Muscle of back (tissue), 10 donors: ENCODE results near the gene MMP8. TPM values are rescaled to one million over a fixed set of nuclear protein-coding genes. Genes with fewer than 3 reads are reported as not detected.

Experiments used
- polyA plus RNA-seq, 10 donors: library from polyadenylated mRNA; unstranded; fragments of 120-200 nt; gene quantifications; one replicate each; pipeline ENCODE4 v1.2.1, GENCODE V29; 2013; ENCODE audit not compliant: insufficient read length in 10 of 10

Gene MMP8
- polyA plus RNA-seq, 10 donors, result 0.05 to 0.28 (median 0.15) TPM; not detected in 3

Other genes starting within 250 kb of the MMP8 start
- gene MMP7, start 194.2 kb downstream of the MMP8 start, polyA plus RNA-seq, result not detected
- not detected for gene MMP20, start 99.6 kb downstream of the MMP8 start, polyA plus RNA-seq
- gene MMP27, start 19.2 kb downstream of the MMP8 start, polyA plus RNA-seq, result 1 to 10 TPM in 1 of 10 donors, under 1 TPM in 4, not detected in 5; 0.11 to 1.2 (median 0.24) TPM
- gene MMP10, start 55.7 kb upstream of the MMP8 start, polyA plus RNA-seq, result under 1 TPM in 1 of 10 donors, not detected in 9; 0.07 TPM
- gene MMP1, start 73.2 kb upstream of the MMP8 start, polyA plus RNA-seq, result 1 to 10 TPM in 1 of 10 donors, under 1 TPM in 9; 0.15 to 3.7 (median 0.44) TPM
- under 1 TPM in 2 of 10 donors, not detected in 8; 0.16 to 0.42 TPM for gene MMP3, start 118.7 kb upstream of the MMP8 start, polyA plus RNA-seq
- not detected for gene MMP12, start 150.0 kb upstream of the MMP8 start, polyA plus RNA-seq
- under 1 TPM in 3 of 10 donors, not detected in 7; 0.08 to 0.11 (median 0.10) TPM for gene MMP13, start 230.8 kb upstream of the MMP8 start, polyA plus RNA-seq